Right lobe of liver (tissue), 4 donors: Measurements from ENCODE around the gene KHNYN.

Experiments
- CTCF ChIP-seq, 4 donors: fragments of 200-600 bp in 3 of 4; fragments of 450-650 bp in 1 of 4; IDR thresholded peaks; one replicate each; pipeline versions ENCODE4 v1.5.1 to v1.8.0; 2016 to 2022; ENCODE audit warnings: antibody characterized with exemption in 4 of 4, mild to moderate bottlenecking in 2 of 4
- POLR2A ChIP-seq: fragments of 450-650 bp; IDR thresholded peaks from one replicate; pipeline ENCODE4 v1.6.1; 2017; ENCODE audit warnings: antibody characterized with exemption, mild to moderate bottlenecking
- donor health status: DM: no; HTN: no; CAD: no.
- donor health status: DM: no; HTN: no; CAD: no.
- donor health status: DM: no; HTN: yes; CAD: no.

- TF ChIP-seq CTCF (IDR thresholded peaks at IDR 0.05) (no peak), POLR2A (no peak)
Observed at GRCh38 chr14:24403294-24403998, 26.3 kb upstream of the KHNYN start.
